ENCODE results near the gene OGFOD2.
"Not testable (repeated sequence)": the region's sequence is repeated elsewhere in the genome, so short reads cannot be mapped to it uniquely, and the experiment has no call there.

OGFOD2 gene

DNA sequence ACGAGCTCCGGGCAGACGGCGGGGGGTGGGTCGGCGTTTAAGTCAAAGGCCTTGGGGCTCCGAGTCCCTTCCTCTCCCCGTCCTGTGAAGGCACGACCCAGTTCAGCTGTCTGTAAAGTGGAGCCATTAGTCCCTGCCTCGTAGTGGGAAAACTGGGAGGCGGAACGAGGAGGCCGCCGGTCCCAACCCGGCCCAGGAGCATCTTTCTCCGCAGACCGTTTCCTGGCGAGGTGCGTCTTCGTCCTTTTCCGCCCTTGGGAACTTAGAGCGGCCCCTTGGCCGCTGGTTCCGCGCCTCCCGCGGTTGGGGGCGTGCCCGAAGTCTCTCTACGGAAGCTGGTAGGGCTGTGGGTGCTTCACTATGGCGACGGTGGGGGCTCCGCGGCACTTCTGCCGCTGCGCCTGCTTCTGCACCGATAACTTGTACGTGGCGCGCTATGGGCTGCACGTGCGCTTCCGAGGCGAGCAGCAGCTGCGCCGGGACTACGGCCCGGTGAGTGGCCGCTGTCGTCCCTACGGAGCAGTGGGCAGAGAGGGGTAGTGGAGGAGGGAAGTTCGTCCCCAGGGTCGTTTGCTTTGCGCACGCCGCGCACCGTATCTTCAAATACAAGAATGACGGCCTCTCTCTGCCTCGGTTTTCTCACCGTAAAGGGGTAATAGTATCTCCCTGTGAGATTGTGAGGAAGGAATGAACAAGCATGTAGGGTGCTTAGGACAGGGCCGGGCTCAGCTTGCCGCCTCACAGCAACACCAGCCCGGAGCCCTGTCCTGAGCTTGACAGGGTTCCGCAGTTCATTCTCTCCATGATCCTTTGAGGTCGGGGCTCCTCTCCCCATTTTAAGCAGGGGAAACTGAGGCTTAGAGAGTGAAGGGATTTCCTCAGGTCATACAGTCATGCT, at the start of gene OGFOD2:
TSS of gene OGFOD2 (plus strand) at position 353 of the 898 bp plus-strand sequence. CDS start at position 361, 8 bp downstream.
- H3K9me3 ChIP-seq (ENCODE audit: control insufficient read depth, low read depth, low read length) = no peaks in the 10 kb centered on the region
- peak within 1 kb of the TSS; percentile 84 for H3K27ac ChIP-seq (ENCODE audit: low read length)
- peaks cover 5% of the 10 kb centered on the region for H3K4me1 ChIP-seq (ENCODE audit: control insufficient read depth, low read depth, low read length)
- peak within 1 kb of the TSS; percentile 95 for H3K9ac ChIP-seq (ENCODE audit: low read length)
- peak within 1 kb of the TSS; percentile 97 for H3K4me3 ChIP-seq (ENCODE audit: low read length)
- H3K27me3 ChIP-seq (ENCODE audit: control insufficient read depth, insufficient read depth, low read length) = no peaks in the 10 kb centered on the region
- no peaks in the 10 kb centered on the region for H3K36me3 ChIP-seq (ENCODE audit: control insufficient read depth, low read depth, low read length)

DNA sequence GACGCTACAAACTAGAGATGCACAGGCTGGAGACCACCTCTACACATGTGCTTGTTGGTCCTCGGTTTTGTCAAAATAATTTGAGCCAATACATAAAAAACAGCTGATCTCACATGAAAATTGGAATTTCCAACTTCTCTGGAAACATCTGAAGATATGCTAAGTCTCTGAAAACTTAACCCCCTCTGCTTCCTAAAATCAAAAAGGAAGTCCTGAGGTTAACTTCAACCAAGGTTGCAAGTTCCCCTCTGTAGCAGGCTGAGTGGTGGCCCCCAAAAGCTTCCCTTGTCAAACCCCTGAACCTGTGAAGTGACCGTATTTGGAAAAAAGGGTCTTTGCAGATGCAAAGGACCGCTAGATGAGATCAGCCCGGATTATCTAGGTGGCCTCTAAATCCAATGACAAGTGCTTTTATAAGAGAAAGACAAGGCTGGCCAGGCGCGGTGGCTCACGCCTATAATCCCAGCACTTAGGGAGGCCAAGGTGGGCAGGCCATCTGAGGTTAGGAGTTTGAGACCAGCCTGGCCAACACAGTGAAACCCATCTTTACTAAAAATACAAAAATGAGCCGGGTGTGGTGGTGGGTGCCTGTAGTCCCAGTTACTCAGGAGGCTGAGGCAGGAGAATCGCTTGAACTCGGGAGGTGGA, 47.2 kb upstream of the OGFOD2 start:
- H3K36me3 ChIP-seq (ENCODE audit: control insufficient read depth, low read depth, low read length) = no peaks in the 10 kb centered on the region
- no peak overlapping the region for H3K4me3 ChIP-seq (ENCODE audit: low read length)
- no peaks in the 10 kb centered on the region for H3K4me1 ChIP-seq (ENCODE audit: control insufficient read depth, low read depth, low read length)
- no peaks in the 10 kb centered on the region for H3K27me3 ChIP-seq (ENCODE audit: control insufficient read depth, insufficient read depth, low read length)
- H3K9me3 ChIP-seq (ENCODE audit: control insufficient read depth, low read depth, low read length) = no peaks in the 10 kb centered on the region
- H3K27ac ChIP-seq (ENCODE audit: low read length) = no peak overlapping the region
- no peak overlapping the region for H3K9ac ChIP-seq (ENCODE audit: low read length)

DNA sequence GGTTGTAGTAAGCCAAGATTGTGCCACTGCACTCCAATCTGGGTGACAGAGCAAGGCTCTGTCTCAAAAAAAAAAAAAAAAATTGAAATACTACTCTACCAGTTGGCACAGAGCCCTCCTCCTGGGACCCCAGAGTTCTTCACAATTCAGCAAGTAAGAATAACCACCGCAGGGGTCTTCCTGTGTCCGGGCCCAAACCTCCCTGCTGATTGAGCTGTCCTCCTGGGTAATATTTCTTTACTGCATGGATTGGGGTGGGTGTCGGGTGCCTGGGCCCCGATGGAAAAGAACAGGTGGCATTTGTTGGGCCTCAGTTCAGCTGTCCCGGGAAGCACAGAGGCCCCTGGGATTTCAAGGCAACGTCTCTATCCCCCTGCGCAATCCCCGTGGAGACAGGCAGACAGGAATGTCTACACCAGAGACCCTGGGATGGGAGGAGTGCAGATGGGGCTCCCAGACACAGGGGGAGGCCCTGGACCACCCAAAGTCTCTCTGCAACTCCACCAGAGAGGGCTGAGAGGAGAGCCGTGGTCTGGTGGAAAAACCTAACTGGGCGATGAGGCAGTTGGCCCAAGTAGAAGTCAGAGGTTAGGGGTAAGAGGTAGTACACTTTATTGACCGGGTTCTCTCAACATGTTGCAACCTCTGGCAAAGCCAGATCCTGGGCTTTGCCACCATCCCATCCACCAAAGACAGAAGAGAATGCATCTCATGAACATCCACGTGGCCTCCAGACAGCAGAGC, 46.5 kb upstream of the OGFOD2 start:
- Histone ChIP-seq H3K36me3 (ENCODE audit: control insufficient read depth, low read depth, low read length) (no peaks in the 10 kb centered on the region), H3K27ac (ENCODE audit: low read length) (no peak overlapping the region), H3K9ac (ENCODE audit: low read length) (no peak overlapping the region), H3K4me3 (ENCODE audit: low read length) (no peak overlapping the region), H3K9me3 (ENCODE audit: control insufficient read depth, low read depth, low read length) (no peaks in the 10 kb centered on the region), H3K4me1 (ENCODE audit: control insufficient read depth, low read depth, low read length) (no peaks in the 10 kb centered on the region), H3K27me3 (ENCODE audit: control insufficient read depth, insufficient read depth, low read length) (no peaks in the 10 kb centered on the region)

DNA sequence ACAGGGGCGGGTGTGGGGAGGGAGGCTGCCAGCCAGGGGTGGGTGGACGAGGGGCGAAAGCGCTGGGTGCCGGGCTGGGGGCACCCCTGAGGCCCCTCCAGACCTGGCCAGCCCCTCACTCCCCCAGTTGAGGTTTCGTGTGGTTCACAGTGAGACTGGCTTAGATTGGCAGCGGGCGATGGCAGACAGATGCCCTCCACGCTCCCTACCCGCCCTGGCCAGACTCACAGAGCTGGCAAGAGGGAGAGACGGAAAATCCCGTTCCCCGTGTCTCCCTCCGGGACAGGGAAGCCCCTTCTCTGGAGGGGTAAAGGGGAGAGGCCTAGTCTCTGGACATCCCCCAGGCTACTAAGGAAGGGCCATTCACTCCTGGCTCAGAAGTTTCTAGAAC, 45.9 kb upstream of the OGFOD2 start:
- H3K27me3 ChIP-seq (ENCODE audit: control insufficient read depth, insufficient read depth, low read length) = no peaks in the 10 kb centered on the region
- H3K36me3 ChIP-seq (ENCODE audit: control insufficient read depth, low read depth, low read length) = no peaks in the 10 kb centered on the region
- no peaks in the 10 kb centered on the region for H3K9me3 ChIP-seq (ENCODE audit: control insufficient read depth, low read depth, low read length)
- H3K27ac ChIP-seq (ENCODE audit: low read length) = no peak overlapping the region
- no peak overlapping the region for H3K9ac ChIP-seq (ENCODE audit: low read length)
- no peaks in the 10 kb centered on the region for H3K4me1 ChIP-seq (ENCODE audit: control insufficient read depth, low read depth, low read length)
- H3K4me3 ChIP-seq (ENCODE audit: low read length) = no peak overlapping the region

DNA sequence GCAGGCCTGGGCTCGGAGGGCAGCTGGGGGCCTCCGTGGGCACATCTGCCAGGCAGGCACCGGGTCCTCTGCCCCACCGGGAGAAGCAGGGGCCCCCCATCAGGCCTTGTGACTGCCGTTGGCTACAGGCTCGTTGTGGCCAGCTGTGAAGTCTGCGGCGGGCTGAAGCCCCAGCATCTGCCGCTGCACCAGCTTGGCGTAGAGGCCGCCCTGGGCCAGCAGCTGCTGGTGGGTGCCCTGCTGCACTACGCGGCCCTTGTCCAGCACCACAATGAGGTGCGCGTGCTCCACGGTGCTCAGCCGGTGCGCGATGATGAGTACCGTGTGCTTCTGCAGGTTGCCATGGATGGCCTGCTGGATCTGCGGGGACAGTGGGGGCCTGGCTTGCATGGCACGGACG, 45.2 kb upstream of the OGFOD2 start:
- H3K27me3 ChIP-seq (ENCODE audit: control insufficient read depth, insufficient read depth, low read length) = no peaks in the 10 kb centered on the region
- H3K36me3 ChIP-seq (ENCODE audit: control insufficient read depth, low read depth, low read length) = no peaks in the 10 kb centered on the region
- no peaks in the 10 kb centered on the region for H3K9me3 ChIP-seq (ENCODE audit: control insufficient read depth, low read depth, low read length)
- no peak overlapping the region for H3K4me3 ChIP-seq (ENCODE audit: low read length)
- H3K9ac ChIP-seq (ENCODE audit: low read length) = no peak overlapping the region
- H3K27ac ChIP-seq (ENCODE audit: low read length) = no peak overlapping the region
- no peaks in the 10 kb centered on the region for H3K4me1 ChIP-seq (ENCODE audit: control insufficient read depth, low read depth, low read length)

DNA sequence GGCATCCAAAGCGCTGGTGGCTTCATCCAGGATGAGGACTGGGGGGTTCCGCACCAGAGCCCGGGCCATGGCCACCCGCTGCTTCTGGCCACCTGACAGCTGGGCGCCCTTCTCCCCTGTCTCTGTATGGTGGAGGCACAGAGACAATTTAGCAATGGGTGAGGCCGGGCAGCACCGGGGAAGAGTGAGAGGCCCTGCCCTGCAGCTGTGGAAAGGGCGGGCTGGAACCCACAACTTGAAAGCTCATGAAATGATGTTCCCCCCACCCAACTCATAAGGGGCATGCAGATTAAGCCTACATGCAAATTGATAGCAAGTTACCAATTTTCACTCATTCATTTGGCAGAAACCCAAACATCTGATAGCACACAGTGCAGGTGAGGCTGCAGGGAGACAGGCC, 42.8 kb upstream of the OGFOD2 start:
- no peaks in the 10 kb centered on the region for H3K4me1 ChIP-seq (ENCODE audit: control insufficient read depth, low read depth, low read length)
- no peaks in the 10 kb centered on the region for H3K9me3 ChIP-seq (ENCODE audit: control insufficient read depth, low read depth, low read length)
- no peaks in the 10 kb centered on the region for H3K27me3 ChIP-seq (ENCODE audit: control insufficient read depth, insufficient read depth, low read length)
- no peak overlapping the region for H3K4me3 ChIP-seq (ENCODE audit: low read length)
- no peaks in the 10 kb centered on the region for H3K36me3 ChIP-seq (ENCODE audit: control insufficient read depth, low read depth, low read length)
- no peak overlapping the region for H3K9ac ChIP-seq (ENCODE audit: low read length)
- H3K27ac ChIP-seq (ENCODE audit: low read length) = no peak overlapping the region

DNA sequence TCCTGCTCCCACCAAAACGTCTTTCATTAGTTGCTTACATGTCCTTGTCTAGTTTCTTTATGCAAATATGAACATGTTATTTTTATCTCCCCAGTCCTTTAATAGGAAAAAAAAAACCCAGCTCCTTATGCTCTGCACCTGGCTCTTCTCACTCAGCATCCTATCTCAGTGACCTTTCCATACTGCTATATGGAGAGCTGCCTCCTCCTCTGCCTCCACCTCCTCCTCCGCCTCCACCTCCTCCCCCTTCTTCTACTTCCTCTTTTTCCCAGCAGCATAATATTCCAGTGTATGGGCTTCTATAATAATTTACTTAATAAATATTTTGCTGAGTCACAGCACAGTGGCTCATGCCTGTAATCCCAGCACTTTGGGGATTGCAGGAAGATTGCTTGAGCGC, 40.3 kb upstream of the OGFOD2 start:
- Histone ChIP-seq H3K9me3 (ENCODE audit: control insufficient read depth, low read depth, low read length) (no peaks in the 10 kb centered on the region), H3K36me3 (ENCODE audit: control insufficient read depth, low read depth, low read length) (no peaks in the 10 kb centered on the region), H3K4me1 (ENCODE audit: control insufficient read depth, low read depth, low read length) (no peaks in the 10 kb centered on the region), H3K9ac (ENCODE audit: low read length) (no peak overlapping the region), H3K27me3 (ENCODE audit: control insufficient read depth, insufficient read depth, low read length) (no peaks in the 10 kb centered on the region), H3K4me3 (ENCODE audit: low read length) (no peak overlapping the region), H3K27ac (ENCODE audit: low read length) (no peak overlapping the region)

DNA sequence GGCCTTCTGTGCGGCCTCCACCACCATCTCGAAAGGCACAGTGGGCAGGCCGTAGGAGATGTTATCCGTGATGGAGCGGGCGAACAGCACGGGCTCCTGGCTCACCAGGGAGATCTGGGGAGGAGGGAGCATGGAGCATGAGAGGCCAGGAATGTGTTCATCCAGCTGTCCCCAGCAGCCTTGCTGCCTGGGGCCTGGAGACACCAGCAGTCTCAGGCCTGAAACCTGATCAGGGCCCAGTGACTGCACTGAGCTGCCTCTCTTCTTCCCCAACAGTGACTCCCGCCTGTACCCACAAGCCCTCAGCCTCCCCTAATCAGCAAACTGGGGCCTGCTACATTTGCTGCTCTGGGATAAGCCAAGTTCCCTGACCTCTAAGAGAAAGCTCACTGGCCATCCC, 39.7 kb upstream of the OGFOD2 start:
- no peak overlapping the region for H3K9ac ChIP-seq (ENCODE audit: low read length)
- no peaks in the 10 kb centered on the region for H3K9me3 ChIP-seq (ENCODE audit: control insufficient read depth, low read depth, low read length)
- H3K27ac ChIP-seq (ENCODE audit: low read length) = no peak overlapping the region
- no peaks in the 10 kb centered on the region for H3K27me3 ChIP-seq (ENCODE audit: control insufficient read depth, insufficient read depth, low read length)
- H3K4me1 ChIP-seq (ENCODE audit: control insufficient read depth, low read depth, low read length) = no peaks in the 10 kb centered on the region
- H3K4me3 ChIP-seq (ENCODE audit: low read length) = no peak overlapping the region
- H3K36me3 ChIP-seq (ENCODE audit: control insufficient read depth, low read depth, low read length) = no peaks in the 10 kb centered on the region

DNA sequence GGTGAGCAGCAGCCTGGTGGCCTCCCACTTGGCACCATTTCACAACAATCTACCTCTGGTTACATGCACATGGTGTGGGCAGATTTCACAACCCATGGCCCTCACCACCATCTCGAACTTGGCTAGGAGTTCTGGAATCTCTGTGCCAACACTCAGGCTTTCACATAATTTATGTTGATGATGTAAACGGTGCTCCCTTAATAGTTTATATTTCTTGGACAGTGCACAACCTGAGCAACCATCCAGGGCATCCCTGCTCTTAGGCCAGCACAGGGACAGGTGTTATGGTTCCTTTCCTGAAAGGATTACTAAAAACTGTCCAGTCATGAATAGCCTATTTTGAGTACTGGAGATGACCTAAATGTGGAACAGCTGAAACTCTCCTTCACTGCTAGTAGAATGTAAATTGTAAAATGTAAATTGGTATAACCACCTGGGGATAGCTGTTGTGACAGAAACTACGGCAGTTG, 37.4 kb upstream of the OGFOD2 start:
- Histone ChIP-seq H3K4me1 (ENCODE audit: control insufficient read depth, low read depth, low read length) (no peaks in the 10 kb centered on the region), H3K9me3 (ENCODE audit: control insufficient read depth, low read depth, low read length) (no peaks in the 10 kb centered on the region), H3K9ac (ENCODE audit: low read length) (no peak overlapping the region), H3K36me3 (ENCODE audit: control insufficient read depth, low read depth, low read length) (no peaks in the 10 kb centered on the region), H3K27me3 (ENCODE audit: control insufficient read depth, insufficient read depth, low read length) (no peaks in the 10 kb centered on the region), H3K27ac (ENCODE audit: low read length) (no peak overlapping the region), H3K4me3 (ENCODE audit: low read length) (no peak overlapping the region)

DNA sequence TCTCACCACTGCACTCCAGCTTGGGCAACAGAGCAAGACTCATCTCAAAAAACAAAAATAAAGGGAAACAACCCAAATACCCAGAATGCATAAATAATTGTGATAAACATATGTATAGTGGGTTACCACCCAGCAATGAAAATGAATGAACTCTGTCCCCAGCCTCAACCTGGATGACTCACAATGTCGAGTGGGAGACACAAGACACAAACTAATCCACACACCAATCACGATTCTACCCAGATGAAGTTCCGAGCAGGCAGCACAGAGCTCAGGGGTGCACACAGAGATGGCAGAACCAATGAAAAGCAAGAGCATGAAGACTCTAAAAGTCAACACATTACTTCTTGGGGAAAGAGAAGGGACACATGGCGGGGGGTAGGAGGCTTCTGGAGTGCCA, 35.9 kb upstream of the OGFOD2 start:
- no peaks in the 10 kb centered on the region for H3K4me1 ChIP-seq (ENCODE audit: control insufficient read depth, low read depth, low read length)
- H3K4me3 ChIP-seq (ENCODE audit: low read length) = no peak overlapping the region
- no peaks in the 10 kb centered on the region for H3K27me3 ChIP-seq (ENCODE audit: control insufficient read depth, insufficient read depth, low read length)
- no peak overlapping the region for H3K9ac ChIP-seq (ENCODE audit: low read length)
- H3K36me3 ChIP-seq (ENCODE audit: control insufficient read depth, low read depth, low read length) = no peaks in the 10 kb centered on the region
- no peak overlapping the region for H3K27ac ChIP-seq (ENCODE audit: low read length)
- H3K9me3 ChIP-seq (ENCODE audit: control insufficient read depth, low read depth, low read length) = no peaks in the 10 kb centered on the region

DNA sequence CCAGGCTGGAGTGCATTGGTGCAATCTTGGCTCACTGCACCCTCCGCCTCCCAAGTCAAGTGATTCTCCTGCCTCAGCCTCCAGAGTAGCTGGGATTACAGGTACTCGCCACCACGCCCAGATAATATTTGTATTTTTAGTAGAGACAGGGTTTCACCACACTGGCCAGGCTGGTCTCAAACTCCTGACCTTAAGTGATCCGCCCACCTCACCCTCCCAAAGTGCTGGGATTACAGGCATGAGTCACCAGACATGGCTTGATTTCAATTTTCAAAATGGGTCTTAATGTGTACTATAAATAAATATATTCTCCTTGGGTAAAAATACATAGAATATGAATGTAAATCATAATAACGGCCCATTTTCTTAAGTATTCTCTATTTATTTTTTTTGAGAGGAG, 33.7 kb upstream of the OGFOD2 start:
- not testable (repeated sequence) for H3K27ac ChIP-seq (ENCODE audit: low read length); H3K27me3 ChIP-seq (ENCODE audit: control insufficient read depth, insufficient read depth, low read length); H3K4me3 ChIP-seq (ENCODE audit: low read length); H3K9me3 ChIP-seq (ENCODE audit: control insufficient read depth, low read depth, low read length); H3K4me1 ChIP-seq (ENCODE audit: control insufficient read depth, low read depth, low read length); H3K36me3 ChIP-seq (ENCODE audit: control insufficient read depth, low read depth, low read length); H3K9ac ChIP-seq (ENCODE audit: low read length)

Data from iPS-18a (cell line).